Sigmoid colon (tissue), 7 donors: ENCODE data around the gene PWWP2A. TPM values are rescaled to one million over a fixed set of nuclear protein-coding genes. Genes with fewer than 3 reads are reported as not detected.
"Not testable (repeated sequence)": the region's sequence is repeated elsewhere in the genome, so short reads cannot be mapped to it uniquely, and the experiment has no call there.

ENCODE experiments used
- DNase-seq: peaks from one replicate; pipeline ENCODE4 v3.0.0-alpha.2; 2019
- H3K27ac ChIP-seq, 4 donors: fragments of 200-600 bp; sonication (generic); one replicate each; pipeline ENCODE4 v1.5.1; 2016 to 2019; ENCODE audit warnings: mild to moderate bottlenecking in 1 of 4
- H3K27me3 ChIP-seq, 3 donors: fragments of 200-600 bp; sonication (generic); one replicate each; pipeline ENCODE4 v1.5.1; 2019; ENCODE audit warnings: mild to moderate bottlenecking in 1 of 3
- H3K36me3 ChIP-seq, 4 donors: fragments of 200-600 bp; sonication (generic); one replicate each; pipeline ENCODE4 v1.5.1; 2016 to 2019
- H3K4me1 ChIP-seq, 4 donors: fragments of 200-600 bp; sonication (generic); one replicate each; pipeline ENCODE4 v1.5.1; 2017 to 2019
- H3K4me3 ChIP-seq, 4 donors: fragments of 200-600 bp; sonication (generic); one replicate each; pipeline ENCODE4 v1.5.1; 2017 to 2019; ENCODE audit warnings: mild to moderate bottlenecking in 2 of 4, moderate library complexity in 1 of 4
- H3K9me3 ChIP-seq, 4 donors: fragments of 200-600 bp in 3 of 4; sonication (generic) in 3 of 4; one replicate each; pipeline versions ENCODE4 v1.5.1 to v1.6.1; 2013 to 2019
- CTCF ChIP-seq, 4 experiments: fragments of 450-650 bp in 3 of 4; fragments of 200-600 bp in 1 of 4; IDR thresholded peaks; one replicate each; pipeline ENCODE4 v1.5.1; 2016 to 2019; ENCODE audit warnings: antibody characterized with exemption in 4 of 4, mild to moderate bottlenecking in 3 of 4, moderate library complexity in 2 of 4
- EP300 ChIP-seq, 4 donors: sonication (generic); formaldehyde crosslinking; IDR thresholded peaks; one replicate each; pipeline ENCODE4 v1.6.1; 2017; ENCODE audit warnings: antibody characterized with exemption in 4 of 4
- POLR2A ChIP-seq, 2 donors: fragments of 450-650 bp; IDR thresholded peaks; one replicate each; pipeline ENCODE4 v1.6.1; 2016; ENCODE audit warnings: antibody characterized with exemption in 2 of 2, mild to moderate bottlenecking in 2 of 2, moderate library complexity in 2 of 2
- POLR2AphosphoS5 ChIP-seq, 4 donors: sonication (generic); formaldehyde crosslinking; IDR thresholded peaks; one replicate each; pipeline ENCODE4 v1.6.1; 2017; ENCODE audit warnings: antibody characterized with exemption in 4 of 4
- WGBS, 2 donors: extraction: QIAGEN DNeasy Blood & Tissue Kit; methylation state at CpG; one replicate each; pipeline ENCODE4 v1.1.7; 2013; 5-methylcytosine and 5-hydroxymethylcytosine counted together
- intact Hi-C: fragments of 100-400 bp; cut with DNase I; formaldehyde crosslinking; loops from one replicate; pipeline ENCODE4 v1.15.1; 2023
- polyA plus RNA-seq, 3 donors: library from polyadenylated mRNA; stranded (reverse); fragments of 200-250 nt; gene quantifications; one replicate each; pipeline ENCODE4 v1.2.3, GENCODE V29; 2013
- total RNA-seq, 4 donors: library from RNA; depleted of rRNA; stranded (reverse); fragments of >200 nt; gene quantifications; one replicate each; pipeline ENCODE4 v1.1.0, GENCODE V29; 2016
- donor health status: healthy with polysubstance abuse.
- donor health status: Bipolar disorder and iron deficiency.
- donor health status: healthy.

PWWP2A gene
- total and polyA plus RNA-seq, 7 donors = 9.0 to 33.2 (median 24.8) TPM

DNA sequence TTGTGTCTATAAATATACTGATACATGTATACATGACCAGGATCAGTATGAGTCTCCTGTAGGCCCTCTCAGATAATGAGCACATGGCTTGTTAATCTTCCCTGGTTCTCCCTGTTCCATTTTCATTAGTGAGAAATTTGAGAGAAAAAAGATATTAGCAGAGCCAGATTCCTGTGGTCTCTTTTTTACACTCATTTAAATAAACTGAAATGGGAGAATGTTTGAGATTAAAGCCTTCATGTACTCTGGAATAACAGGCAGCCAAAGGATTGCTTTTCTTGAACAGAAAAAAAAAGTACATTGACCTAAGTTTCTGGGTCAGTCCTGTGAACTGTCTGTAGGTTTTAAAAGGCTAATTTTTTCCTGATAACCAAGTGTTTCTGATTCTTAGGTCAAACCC, 44.2 kb downstream of the PWWP2A start:
- Histone ChIP-seq H3K27me3 (no peaks in the 10 kb centered on the region), H3K4me3 (no peak overlapping the region), H3K9me3 (no peaks in the 10 kb centered on the region), H3K36me3 (peaks cover 0 to 18% (median 4%) of the 10 kb centered on the region in 4 donors), H3K27ac (no peak overlapping the region), H3K4me1 (peaks cover 0 to 3% (median 0%) of the 10 kb centered on the region in 4 donors)
- TF ChIP-seq CTCF (IDR thresholded peaks at IDR 0.05) (no peak), EP300 (IDR thresholded peaks at IDR 0.05) (no peak), POLR2AphosphoS5 (IDR thresholded peaks at IDR 0.05) (no peak), POLR2A (IDR thresholded peaks at IDR 0.05) (no peak)
- DNase-seq = no peak
- intact Hi-C loops = no loop called here

GRCh38 chr5:160071916-160072315, 47.3 kb downstream of the PWWP2A start:
- no peak overlapping the region for H3K4me3 ChIP-seq
- H3K27ac ChIP-seq = no peak overlapping the region
- no peaks in the 10 kb centered on the region for H3K27me3 ChIP-seq
- no peak for DNase-seq
- H3K9me3 ChIP-seq = no peaks in the 10 kb centered on the region
- no peak for TF ChIP-seq POLR2AphosphoS5 (IDR thresholded peaks at IDR 0.05)
- 46 to 55% methylated on average over 2 of the region's 2 CpGs for WGBS, 2 donors
- peaks cover 0 to 15% (median under 1%) of the 10 kb centered on the region in 4 donors for H3K36me3 ChIP-seq
- no peaks in the 10 kb centered on the region for H3K4me1 ChIP-seq
- intact Hi-C loops = no loop called here

GRCh38 chr5:160071516-160071915, 47.7 kb downstream of the PWWP2A start:
- Histone ChIP-seq H3K4me1 (no peaks in the 10 kb centered on the region), H3K27me3 (no peaks in the 10 kb centered on the region), H3K9me3 (no peaks in the 10 kb centered on the region), H3K4me3 (no peak overlapping the region), H3K27ac (no peak overlapping the region), H3K36me3 (peaks cover 0 to 15% (median 0%) of the 10 kb centered on the region in 4 donors)
- TF ChIP-seq POLR2A (IDR thresholded peaks at IDR 0.05) = no peak
- no peak for TF ChIP-seq POLR2AphosphoS5 (IDR thresholded peaks at IDR 0.05)
- TF ChIP-seq CTCF (IDR thresholded peaks at IDR 0.05) = no peak
- no peak for TF ChIP-seq EP300 (IDR thresholded peaks at IDR 0.05)
- DNase-seq = no peak
- WGBS, 2 donors = 39 to 67% methylated on average over 8 of the region's 8 CpGs
- intact Hi-C loops = no loop called here

- H3K9me3 ChIP-seq, H3K4me3 ChIP-seq, intact Hi-C loops, DNase-seq, H3K27me3 ChIP-seq, H3K4me1 ChIP-seq, H3K27ac ChIP-seq: not testable (repeated sequence)
- 86 to 90% methylated on average over 5 of the region's 5 CpGs for WGBS, 2 donors
- H3K36me3 ChIP-seq = peaks cover 0 to 33% (median 9%) of the 10 kb centered on the region in 4 donors
These were observed 50.1 kb downstream of the PWWP2A start for GRCh38 chr5:160069120-160069519.

- 14 to 58% methylated on average over 9 of the region's 9 CpGs for WGBS, 2 donors
- intact Hi-C loops = no loop called here
- Histone ChIP-seq H3K27me3 (no peaks in the 10 kb centered on the region), H3K36me3 (peaks cover 0 to 58% (median 19%) of the 10 kb centered on the region in 4 donors), H3K4me3 (no peak overlapping the region), H3K9me3 (no peaks in the 10 kb centered on the region), H3K27ac (no peak overlapping the region), H3K4me1 (no peaks in the 10 kb centered on the region)
- DNase-seq = no peak
- TF ChIP-seq POLR2A (IDR thresholded peaks at IDR 0.05) = no peak
- TF ChIP-seq EP300 (IDR thresholded peaks at IDR 0.05) = no peak
- TF ChIP-seq CTCF (IDR thresholded peaks at IDR 0.05) = no peak
- no peak for TF ChIP-seq POLR2AphosphoS5 (IDR thresholded peaks at IDR 0.05)
These were observed 54.1 kb downstream of the PWWP2A start for GRCh38 chr5:160064995-160065614.

DNA sequence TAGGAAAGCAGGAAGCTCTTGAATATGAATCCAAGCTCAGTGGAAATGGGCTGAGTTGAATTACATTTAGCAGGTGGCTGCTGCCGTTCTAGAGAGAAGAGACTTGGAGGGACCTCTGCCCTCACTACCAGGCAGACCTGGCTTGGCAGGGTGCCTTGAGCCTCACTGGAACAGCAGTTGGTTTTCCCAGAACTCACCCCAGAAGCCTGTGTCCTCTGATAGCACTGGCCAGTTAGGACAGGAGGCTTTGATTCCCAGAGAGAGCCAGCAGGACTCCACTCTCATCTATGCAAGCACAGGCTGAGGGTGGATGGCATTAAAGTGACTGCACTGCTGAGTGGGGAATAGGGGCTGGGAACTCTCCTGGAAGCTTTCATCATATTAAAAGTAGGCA, 54.8 kb downstream of the PWWP2A start:
- no peak for DNase-seq
- H3K9me3 ChIP-seq = no peaks in the 10 kb centered on the region
- H3K4me3 ChIP-seq = no peak overlapping the region
- TF ChIP-seq CTCF (IDR thresholded peaks at IDR 0.05) (no peak), POLR2A (IDR thresholded peaks at IDR 0.05) (no peak), POLR2AphosphoS5 (IDR thresholded peaks at IDR 0.05) (no peak), EP300 (IDR thresholded peaks at IDR 0.05) (no peak)
- 18 to 61% methylated on average over 1 of the region's 1 CpG for WGBS, 2 donors
- no peaks in the 10 kb centered on the region for H3K4me1 ChIP-seq
- intact Hi-C loops = no loop called here
- H3K27ac ChIP-seq = no peak overlapping the region
- no peaks in the 10 kb centered on the region for H3K27me3 ChIP-seq
- H3K36me3 ChIP-seq = peaks cover 0 to 65% (median 19%) of the 10 kb centered on the region in 4 donors
